B cell (primary cell): ENCODE results near the gene KCNJ14. TPM values are rescaled to one million over a fixed set of nuclear protein-coding genes. Genes with fewer than 3 reads are reported as not detected.

ENCODE experiments used
- ATAC-seq: fragments of 200-7000 bp; cut with Tn5 transposase; one replicate; pipeline ENCODE4 v1.10.0; 2021; ENCODE audit warnings: low read depth, mild to moderate bottlenecking, moderate number of reproducible peaks, moderate library complexity
- CTCF ChIA-PET: fragments of 350-600 bp; sonication (Branson Sonifier 250); formaldehyde crosslinking; loops from one replicate; lab custom pipeline; 2021; ENCODE audit warnings: antibody characterized with exemption, inconsistent platforms; lab: Charles Lee
- POLR2A ChIA-PET: fragments of 350-600 bp; sonication (Branson Sonifier 250); formaldehyde crosslinking; loops from one replicate; lab custom pipeline; 2021; ENCODE audit warnings: antibody characterized with exemption; lab: Charles Lee
- DNase-seq: peaks from one replicate; pipeline ENCODE4 v3.0.0; 2013
- H2AFZ ChIP-seq: 2 replicates; pipeline ENCODE4 v1.6.1; 2012; ENCODE audit warnings: mild to moderate bottlenecking, low read depth, low read length; ENCODE audit not compliant: insufficient read depth, poor library complexity, severe bottlenecking
- H3K27ac ChIP-seq, 2 donors: 1 replicate in 1 of 2; 2 replicates in 1 of 2; pipeline ENCODE4 v1.5.1; 2012 to 2013; ENCODE audit warnings: low read length in 2 of 2, mild to moderate bottlenecking in 2 of 2, moderate library complexity in 1 of 2
- H3K27me3 ChIP-seq, 4 experiments: fragments of 200-600 bp in 1 of 4; sonication (generic) in 1 of 4; replicated peaks in 1 of 4; 1 replicate in 2 of 4; 2 replicates in 2 of 4; pipeline versions ENCODE4 v1.6.1 to v1.7.0; 2013 to 2016; ENCODE audit warnings: low read length in 3 of 4, mild to moderate bottlenecking in 2 of 4, mixed read lengths in 1 of 4, moderate library complexity in 1 of 4; ENCODE audit not compliant: insufficient read depth in 4 of 4, control insufficient read depth in 3 of 4; ENCODE audit errors: control extremely low read depth in 1 of 4
- H3K36me3 ChIP-seq, 2 experiments: replicated peaks in 1 of 2; 1 replicate in 1 of 2; 2 replicates in 1 of 2; pipeline versions ENCODE4 v1.6.1 to v1.7.1; 2013; ENCODE audit warnings: low read length in 1 of 2; ENCODE audit not compliant: insufficient read depth in 2 of 2, control insufficient read depth in 1 of 2; ENCODE audit errors: control extremely low read depth in 1 of 2, extremely low read depth in 1 of 2
- H3K4me1 ChIP-seq, 2 donors: fragments of 200-600 bp in 1 of 2; sonication (generic) in 1 of 2; 1 replicate in 1 of 2; 2 replicates in 1 of 2; pipeline versions ENCODE4 v1.5.1 to v1.6.1; 2013 to 2017; ENCODE audit warnings: low read length in 2 of 2; ENCODE audit not compliant: control insufficient read depth in 2 of 2, insufficient read depth in 2 of 2
- H3K4me2 ChIP-seq: replicated peaks from 2 replicates; pipeline ENCODE3; 2012; ENCODE audit warnings: mild to moderate bottlenecking, low read depth, low read length; ENCODE audit not compliant: poor library complexity, severe bottlenecking
- H3K4me3 ChIP-seq, 5 experiments: fragments of 200-600 bp in 1 of 5; sonication (generic) in 1 of 5; 1 replicate in 3 of 5; 2 replicates in 2 of 5; pipeline versions ENCODE4 v1.5.1 to v1.7.0; 2011 to 2016; ENCODE audit warnings: low read length in 4 of 5, mild to moderate bottlenecking in 4 of 5, low read depth in 2 of 5, control low read depth in 1 of 5, moderate library complexity in 1 of 5; ENCODE audit not compliant: insufficient read depth in 1 of 5; ENCODE audit errors: control extremely low read depth in 1 of 5, extremely low read depth in 1 of 5
- H3K79me2 ChIP-seq: fragments of 200-600 bp; sonication (generic); one replicate; pipeline ENCODE4 v1.6.0; 2016; ENCODE audit warnings: low read length; ENCODE audit not compliant: control insufficient read depth, insufficient read depth
- H3K9ac ChIP-seq: fragments of 200-600 bp; sonication (generic); 2 replicates; pipeline ENCODE4 v1.6.1; 2017; ENCODE audit warnings: mild to moderate bottlenecking, low read length, moderate library complexity
- H3K9me3 ChIP-seq, 3 donors: one replicate each; pipeline versions ENCODE4 v1.6.1 to v1.7.1; 2013; ENCODE audit warnings: low read length in 2 of 3; ENCODE audit not compliant: control insufficient read depth in 2 of 3, insufficient read depth in 1 of 3; ENCODE audit errors: control extremely low read depth in 1 of 3
- H4K20me1 ChIP-seq: 2 replicates; pipeline ENCODE4 v1.6.0; 2012; ENCODE audit warnings: mild to moderate bottlenecking, low read length; ENCODE audit not compliant: insufficient read depth, control insufficient read depth, poor library complexity, severe bottlenecking
- H3K27ac Mint-ChIP-seq: one replicate; pipeline ENCODE4 v1.8.0; 2021; ENCODE audit warnings: mixed read lengths
- H3K27me3 Mint-ChIP-seq: one replicate; pipeline ENCODE4 v1.8.0; 2021; ENCODE audit warnings: mixed read lengths
- H3K4me1 Mint-ChIP-seq: one replicate; pipeline ENCODE4 v1.8.0; 2021; ENCODE audit warnings: mixed read lengths
- H3K4me3 Mint-ChIP-seq: one replicate; pipeline ENCODE4 v1.8.0; 2021; ENCODE audit warnings: mixed read lengths
- H3K9me3 Mint-ChIP-seq: one replicate; pipeline ENCODE4 v1.8.0; 2022; ENCODE audit warnings: mixed read lengths; ENCODE audit not compliant: insufficient read depth
- CTCF ChIP-seq: fragments of 200-600 bp; IDR thresholded peaks from one replicate; pipeline ENCODE4 v1.8.0; 2022; ENCODE audit warnings: antibody characterized with exemption, mild to moderate bottlenecking
- EZH2 ChIP-seq: IDR thresholded peaks from 2 replicates; pipeline ENCODE4 v1.6.1; 2012; ENCODE audit warnings: borderline replicate concordance, low read depth, mild to moderate bottlenecking, moderate library complexity, low read length; ENCODE audit not compliant: insufficient read depth, poor library complexity, severe bottlenecking
- WGBS: methylation state at CpG from one replicate; pipeline ENCODE4 v1.1.5; 2013; ENCODE audit warnings: missing lambda C conversion rate; ENCODE audit not compliant: insufficient coverage; 5-methylcytosine and 5-hydroxymethylcytosine counted together
- intact Hi-C: fragments of 100-400 bp; cut with micrococcal nuclease; formaldehyde crosslinking; loops from one replicate; pipeline ENCODE4 v1.10.0; 2022
- polyA plus RNA-seq: library from polyadenylated mRNA; depleted of rRNA; stranded (reverse); fragments of >200 nt; gene quantifications from 2 replicates; pipeline ENCODE4 v1.2.3, GENCODE V29; 2012
- total RNA-seq, 2 donors: library from RNA; stranded (reverse); fragments of 120-200 nt in 1 of 2; gene quantifications; 1 replicate in 1 of 2; 2 replicates in 1 of 2; pipeline versions ENCODE4 v1.2.3 to v1.2.4, GENCODE V29; 2013 to 2022

KCNJ14 gene
- total and polyA plus RNA-seq, 2 donors (not counting 1 experiment from before 2014, with no cell fraction given) = 1.5 to 2.3 TPM

GRCh38 chr19:48443731-48444128 lies 11.6 kb upstream of the KCNJ14 start:
- CTCF ChIA-PET = no interaction called here
- peak overlapping the region; percentile 97 for H3K4me3 Mint-ChIP-seq

More at GRCh38 chr19:48443731-48444128, 11.6 kb upstream of the KCNJ14 start:
- H3K9me3 Mint-ChIP-seq = no peaks in the 10 kb centered on the region
- peak overlapping the region in 4 of 5 experiments; percentile 14 to 96 (median 60) for H3K4me3 ChIP-seq
- H4K20me1 ChIP-seq = no peaks in the 10 kb centered on the region
- peaks cover 0 to 17% of the 10 kb centered on the region in 2 experiments for H3K36me3 ChIP-seq
- peaks cover 22% of the 10 kb centered on the region for H3K27me3 Mint-ChIP-seq
- H3K9ac ChIP-seq = peak overlapping the region; percentile 95
- no peak for TF ChIP-seq CTCF
- TF ChIP-seq EZH2 = peak; percentile 80
- peaks cover 0 to 21% (median 0%) of the 10 kb centered on the region in 3 donors for H3K9me3 ChIP-seq
- H2AFZ ChIP-seq = peak overlapping the region; percentile 98
- no peak overlapping the region for H3K27ac ChIP-seq
- H3K79me2 ChIP-seq = peaks cover 20% of the 10 kb centered on the region
- H3K4me1 Mint-ChIP-seq = peaks cover 39% of the 10 kb centered on the region
- 6% methylated on average over 44 of the region's 45 CpGs for WGBS
- DNase-seq = peak; percentile 53
- H3K4me1 ChIP-seq = peaks cover 22 to 27% of the 10 kb centered on the region in 2 donors
- POLR2A ChIA-PET = interaction anchor here (0.5 kb wide), 2 partner anchors 13 to 1869 kb away, joined by 5 to 6 read pairs; no protein-coding TSS in a partner anchor
- peak overlapping the region; percentile 78 for H3K4me2 ChIP-seq
- no peak overlapping the region for H3K27ac Mint-ChIP-seq
- intact Hi-C loops = no loop called here
- no peak for ATAC-seq
- H3K27me3 ChIP-seq = peaks cover 0 to 32% (median 11%) of the 10 kb centered on the region in 4 experiments
